ENCODE data around the gene RAD51B. TPM values are rescaled to one million over a fixed set of nuclear protein-coding genes. Genes with fewer than 3 reads are reported as not detected.

The RAD51B gene
- total and polyA plus RNA-seq, 2 of the 13 experiments (the other 11 are each of a cell fraction or from before 2014, with no cell fraction given): 7.0 to 9.5 TPM

DNA sequence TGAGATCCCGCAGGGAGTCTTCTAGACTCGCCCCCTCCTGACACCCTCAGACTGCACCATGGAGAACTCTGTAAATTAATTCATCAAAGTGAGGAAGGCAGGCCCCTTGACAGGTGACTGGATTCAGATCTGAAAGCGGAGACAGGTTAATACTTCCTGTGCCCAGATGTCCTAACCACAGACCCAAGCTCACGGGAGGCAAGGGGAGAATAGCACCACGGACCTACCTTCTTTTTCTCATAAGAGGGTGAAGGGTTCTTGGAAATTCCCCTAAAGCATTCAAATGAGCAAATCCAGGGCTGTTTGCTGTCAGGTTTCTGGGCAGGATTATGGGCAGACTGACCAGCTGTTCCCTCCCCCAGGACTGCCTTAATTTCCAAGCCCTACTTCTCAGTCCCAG, 803.3 kb downstream of the RAD51B start (continued):
- TF ChIP-seq, protein P1, sequence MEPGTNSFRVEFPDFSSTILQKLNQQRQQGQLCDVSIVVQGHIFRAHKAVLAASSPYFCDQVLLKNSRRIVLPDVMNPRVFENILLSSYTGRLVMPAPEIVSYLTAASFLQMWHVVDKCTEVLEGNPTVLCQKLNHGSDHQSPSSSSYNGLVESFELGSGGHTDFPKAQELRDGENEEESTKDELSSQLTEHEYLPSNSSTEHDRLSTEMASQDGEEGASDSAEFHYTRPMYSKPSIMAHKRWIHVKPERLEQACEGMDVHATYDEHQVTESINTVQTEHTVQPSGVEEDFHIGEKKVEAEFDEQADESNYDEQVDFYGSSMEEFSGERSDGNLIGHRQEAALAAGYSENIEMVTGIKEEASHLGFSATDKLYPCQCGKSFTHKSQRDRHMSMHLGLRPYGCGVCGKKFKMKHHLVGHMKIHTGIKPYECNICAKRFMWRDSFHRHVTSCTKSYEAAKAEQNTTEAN (CRISPR knock-in tag; conservative IDR thresholded peaks at IDR 0.05): no peak
- no peak for TF ChIP-seq ZNF572 (CRISPR knock-in tag; IDR thresholded peaks at IDR 0.05)
- TF ChIP-seq, protein P2, sequence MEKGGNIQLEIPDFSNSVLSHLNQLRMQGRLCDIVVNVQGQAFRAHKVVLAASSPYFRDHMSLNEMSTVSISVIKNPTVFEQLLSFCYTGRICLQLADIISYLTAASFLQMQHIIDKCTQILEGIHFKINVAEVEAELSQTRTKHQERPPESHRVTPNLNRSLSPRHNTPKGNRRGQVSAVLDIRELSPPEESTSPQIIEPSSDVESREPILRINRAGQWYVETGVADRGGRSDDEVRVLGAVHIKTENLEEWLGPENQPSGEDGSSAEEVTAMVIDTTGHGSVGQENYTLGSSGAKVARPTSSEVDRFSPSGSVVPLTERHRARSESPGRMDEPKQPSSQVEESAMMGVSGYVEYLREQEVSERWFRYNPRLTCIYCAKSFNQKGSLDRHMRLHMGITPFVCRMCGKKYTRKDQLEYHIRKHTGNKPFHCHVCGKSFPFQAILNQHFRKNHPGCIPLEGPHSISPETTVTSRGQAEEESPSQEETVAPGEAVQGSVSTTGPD (CRISPR knock-in tag; IDR thresholded peaks at IDR 0.05): no peak
- TF ChIP-seq HOXA3 (CRISPR knock-in tag; IDR thresholded peaks at IDR 0.05): no peak
- TF ChIP-seq, protein P3, sequence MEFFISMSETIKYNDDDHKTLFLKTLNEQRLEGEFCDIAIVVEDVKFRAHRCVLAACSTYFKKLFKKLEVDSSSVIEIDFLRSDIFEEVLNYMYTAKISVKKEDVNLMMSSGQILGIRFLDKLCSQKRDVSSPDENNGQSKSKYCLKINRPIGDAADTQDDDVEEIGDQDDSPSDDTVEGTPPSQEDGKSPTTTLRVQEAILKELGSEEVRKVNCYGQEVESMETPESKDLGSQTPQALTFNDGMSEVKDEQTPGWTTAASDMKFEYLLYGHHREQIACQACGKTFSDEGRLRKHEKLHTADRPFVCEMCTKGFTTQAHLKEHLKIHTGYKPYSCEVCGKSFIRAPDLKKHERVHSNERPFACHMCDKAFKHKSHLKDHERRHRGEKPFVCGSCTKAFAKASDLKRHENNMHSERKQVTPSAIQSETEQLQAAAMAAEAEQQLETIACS (CRISPR knock-in tag; IDR thresholded peaks at IDR 0.05): no peak

DNA sequence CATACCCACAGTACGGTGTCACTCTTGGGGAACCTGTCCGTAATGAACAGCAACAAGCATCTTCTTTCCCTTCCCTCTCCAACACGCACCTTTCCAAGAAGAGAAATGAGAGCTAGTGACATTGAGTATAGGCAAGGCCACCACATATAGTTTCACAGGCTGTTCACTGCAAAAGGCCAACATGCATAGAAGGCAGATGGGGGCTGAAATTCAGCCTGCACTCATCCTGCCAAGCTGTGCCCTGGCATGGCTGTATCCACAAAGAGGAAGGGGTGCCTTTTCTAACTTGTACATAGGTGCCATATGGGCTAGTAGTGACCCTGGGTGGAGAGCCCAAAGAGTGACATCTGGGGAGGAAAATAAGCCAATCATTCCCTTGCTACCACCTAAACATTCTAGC, 803.7 kb downstream of the RAD51B start:
- FAIRE-seq (no peak), DNase-seq (ENCODE audit: low spot score) (no peak), ATAC-seq (no peak)
- CTCF ChIA-PET (ENCODE audit: low intra/inter-chr PET ratio, low total read pairs): no interaction called here
- no peaks in the 10 kb centered on the region for H4K20me1 ChIP-seq (ENCODE audit: insufficient read depth, low read length)
- no peak overlapping the region for H2AFZ ChIP-seq (ENCODE audit: low read length)
- no TSS peak for BruUV-seq (replicated peaks)
- intact Hi-C loops (cut with micrococcal nuclease; ENCODE audit: unreplicated experiment): loop anchor here (5.0 kb wide), 1 partner anchor 376 kb away; no protein-coding TSS in a partner anchor
- H3K27me3 ChIP-seq (ENCODE audit: control insufficient read depth in 1 of 2, insufficient read depth in 2 of 2, low read length in 2 of 2): no peaks in the 10 kb centered on the region
- no peak overlapping the region for H3K4me3 ChIP-seq (replicated peaks in 1 of 3; ENCODE audit: insufficient read depth in 1 of 3, low read depth in 2 of 3, low read length in 3 of 3)
- H3K36me3 ChIP-seq (replicated peaks in 1 of 2; ENCODE audit: control insufficient read depth in 1 of 2, insufficient read depth in 2 of 2, low read length in 2 of 2): no peaks in the 10 kb centered on the region
- TF ChIP-seq SMARCC2 (IDR thresholded peaks at IDR 0.05) (no peak), ZBTB49 (CRISPR knock-in tag; IDR thresholded peaks at IDR 0.05; ENCODE audit: borderline replicate concordance) (no peak), TCF12 (IDR thresholded peaks at IDR 0.05) (no peak), TCF12 (CRISPR knock-in tag; IDR thresholded peaks at IDR 0.05) (no peak), CHD4 (IDR thresholded peaks at IDR 0.05; ENCODE audit: borderline replicate concordance, low read length) (no peak), SNAPC2 (CRISPR knock-in tag; IDR thresholded peaks at IDR 0.05) (no peak), IRX3 (CRISPR knock-in tag; IDR thresholded peaks at IDR 0.05; ENCODE audit: borderline replicate concordance, low read depth) (no peak), KDM5A (IDR thresholded peaks at IDR 0.05; ENCODE audit: borderline replicate concordance, low read length) (no peak), HNRNPH1 (optimal IDR thresholded peaks at IDR 0.05; ENCODE audit: low read depth, low read length) (no peak), ZFP36 (IDR thresholded peaks at IDR 0.05; ENCODE audit: borderline replicate concordance, low read depth, low read length, partially characterized antibody) (no peak), KAT8 (CRISPR knock-in tag; IDR thresholded peaks at IDR 0.05) (no peak)
- TF ChIP-seq, protein P4, sequence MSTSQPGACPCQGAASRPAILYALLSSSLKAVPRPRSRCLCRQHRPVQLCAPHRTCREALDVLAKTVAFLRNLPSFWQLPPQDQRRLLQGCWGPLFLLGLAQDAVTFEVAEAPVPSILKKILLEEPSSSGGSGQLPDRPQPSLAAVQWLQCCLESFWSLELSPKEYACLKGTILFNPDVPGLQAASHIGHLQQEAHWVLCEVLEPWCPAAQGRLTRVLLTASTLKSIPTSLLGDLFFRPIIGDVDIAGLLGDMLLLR (CRISPR knock-in tag; IDR thresholded peaks at IDR 0.05): no peak
- 89% methylated on average over 3 of the region's 3 CpGs for WGBS (ENCODE audit: low lambda C conversion rate)
- H3K9ac ChIP-seq (ENCODE audit: insufficient read depth, low read depth, low read length): no peak overlapping the region
- H3K4me2 ChIP-seq (ENCODE audit: low read depth, low read length): no peak overlapping the region
- in situ Hi-C loops (cut with HindIII; ENCODE audit: extremely low pct_ligation_motif_present, low pct_unique_long_range_greater_than_20kb): no loop called here
- peaks cover 65% of the 10 kb centered on the region for H3K4me1 ChIP-seq (ENCODE audit: insufficient read depth, low read length)
- 0 out of 2 replicates have a peak, but pooled peaks cover 3% of the 10 kb centered on the region for H3K9me3 ChIP-seq (ENCODE audit: low read length)
- no peaks in the 10 kb centered on the region for H3K79me2 ChIP-seq (ENCODE audit: insufficient read depth, low read length)
- H3K27ac ChIP-seq (ENCODE audit: extremely low read length, insufficient read depth, low read length): no peak overlapping the region
- POLR2A ChIA-PET: no interaction called here

Data from HepG2 (cell line).